Activated CD4-positive, alpha-beta T cell treated with anti-CD3 and anti-CD28 coated beads, Interleukin-10, Interleukin-2, amounts not matched to agents 100 ng/mL and 50 ng/mL, durations not matched to agents 16 hours and 8 hours (primary cell): Measurements from ENCODE around the gene TASOR2.
A peak's percentile ranks its signal among the peaks of the same experiment; 100 is the strongest.

Experiments
- DNase-seq: peaks from one replicate; pipeline ENCODE4 v3.0.0-alpha.2; 2020

The TASOR2 gene

GRCh38 chr10:5684971-5685763 lies 529 bp downstream of the TASOR2 start:
- DNase-seq, result peak; percentile 80

GRCh38 chr10:5685764-5686240 lies 1.2 kb downstream of the TASOR2 start:
- DNase-seq, result no peak

- DNase-seq, result no peak
These were observed 3.9 kb downstream of the TASOR2 start for GRCh38 chr10:5688587-5688986.

- no peak for DNase-seq
These were observed 7.1 kb downstream of the TASOR2 start for GRCh38 chr10:5691786-5692185.

GRCh38 chr10:5692461-5693358 lies 8.1 kb downstream of the TASOR2 start:
- peak; percentile 58 for DNase-seq

- no peak for DNase-seq
These were observed 9.9 kb downstream of the TASOR2 start for GRCh38 chr10:5694573-5694972.

GRCh38 chr10:5697342-5697741 lies 12.7 kb downstream of the TASOR2 start:
- no peak for DNase-seq

GRCh38 chr10:5698062-5698461 lies 13.4 kb downstream of the TASOR2 start:
- no peak for DNase-seq

- no peak for DNase-seq
These were observed 23.7 kb downstream of the TASOR2 start for GRCh38 chr10:5708356-5708755.

GRCh38 chr10:5709865-5710264 lies 25.2 kb downstream of the TASOR2 start:
- DNase-seq, result no peak

- no peak for DNase-seq
These were observed 26.2 kb downstream of the TASOR2 start for GRCh38 chr10:5710859-5711258.

GRCh38 chr10:5711642-5712041 lies 27.0 kb downstream of the TASOR2 start:
- DNase-seq, result no peak

- DNase-seq, result no peak
These were observed 34.9 kb downstream of the TASOR2 start for GRCh38 chr10:5719546-5719945.

GRCh38 chr10:5720182-5720581 lies 35.5 kb downstream of the TASOR2 start:
- no peak for DNase-seq

- no peak for DNase-seq
These were observed 39.1 kb downstream of the TASOR2 start for GRCh38 chr10:5723692-5724091.

- DNase-seq, result no peak
These were observed 46.1 kb downstream of the TASOR2 start for GRCh38 chr10:5730766-5731165.

- peak; percentile 53 for DNase-seq
These were observed 46.9 kb downstream of the TASOR2 start for GRCh38 chr10:5731559-5731958.

GRCh38 chr10:5732141-5732540 lies 47.5 kb downstream of the TASOR2 start:
- no peak for DNase-seq
